OCI-LY3 (cell line): Measurements from ENCODE around the gene PPP6R2.

Experiments
- EZH2phosphoT487 ChIP-seq: fragments of 200-600 bp; shearing (Covaris generic); IDR thresholded peaks from 2 replicates; pipeline ENCODE4 v1.6.1; 2018; ENCODE audit warnings: antibody characterized with exemption, mixed run types, low read depth
- TF ChIP-seq, protein P1 (sequence below): fragments of 200-600, 300-600 bp; sonication (generic); IDR thresholded peaks from 2 replicates; pipeline ENCODE4 v1.5.1; 2014; ENCODE audit warnings: antibody characterized with exemption, low read length, low read depth

DNA sequence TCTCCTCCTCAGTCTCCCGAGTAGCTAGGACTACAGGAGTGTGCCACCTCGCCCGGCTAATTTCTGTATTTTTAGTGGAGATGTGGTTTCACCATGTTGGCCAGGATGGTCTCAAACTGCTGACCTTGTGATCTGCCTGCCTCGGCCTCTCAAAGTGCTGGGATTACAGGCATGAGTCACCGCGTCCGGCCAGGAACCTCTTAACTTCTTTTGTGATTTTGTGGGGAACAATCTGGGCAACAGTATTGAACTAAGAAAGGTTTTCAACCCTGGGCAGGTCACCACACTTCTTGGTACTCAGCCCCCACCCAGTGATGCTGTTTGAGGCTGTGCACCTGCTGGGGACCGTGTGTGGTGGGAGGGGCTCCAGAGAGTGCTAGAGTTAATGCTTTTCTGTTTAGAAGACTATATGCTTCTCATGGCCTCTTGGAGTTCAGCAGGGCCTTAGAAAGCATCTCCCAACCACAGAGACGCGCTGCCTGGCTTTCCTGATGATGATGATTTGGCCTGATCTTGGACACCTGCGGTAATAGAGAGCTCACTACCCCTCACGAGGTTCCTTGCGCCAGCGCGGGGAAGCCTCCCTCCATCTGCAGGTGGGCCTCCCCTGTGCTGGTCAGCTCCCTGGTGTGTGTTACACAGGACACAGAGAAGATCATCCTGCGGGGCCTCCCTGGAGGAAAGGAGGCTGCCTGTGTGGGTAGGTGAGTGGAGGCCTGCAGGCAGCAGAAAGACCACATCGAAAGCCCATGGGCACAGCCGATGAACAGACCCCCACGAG lies 17.5 kb upstream of the PPP6R2 start:
- TF ChIP-seq, protein P1, sequence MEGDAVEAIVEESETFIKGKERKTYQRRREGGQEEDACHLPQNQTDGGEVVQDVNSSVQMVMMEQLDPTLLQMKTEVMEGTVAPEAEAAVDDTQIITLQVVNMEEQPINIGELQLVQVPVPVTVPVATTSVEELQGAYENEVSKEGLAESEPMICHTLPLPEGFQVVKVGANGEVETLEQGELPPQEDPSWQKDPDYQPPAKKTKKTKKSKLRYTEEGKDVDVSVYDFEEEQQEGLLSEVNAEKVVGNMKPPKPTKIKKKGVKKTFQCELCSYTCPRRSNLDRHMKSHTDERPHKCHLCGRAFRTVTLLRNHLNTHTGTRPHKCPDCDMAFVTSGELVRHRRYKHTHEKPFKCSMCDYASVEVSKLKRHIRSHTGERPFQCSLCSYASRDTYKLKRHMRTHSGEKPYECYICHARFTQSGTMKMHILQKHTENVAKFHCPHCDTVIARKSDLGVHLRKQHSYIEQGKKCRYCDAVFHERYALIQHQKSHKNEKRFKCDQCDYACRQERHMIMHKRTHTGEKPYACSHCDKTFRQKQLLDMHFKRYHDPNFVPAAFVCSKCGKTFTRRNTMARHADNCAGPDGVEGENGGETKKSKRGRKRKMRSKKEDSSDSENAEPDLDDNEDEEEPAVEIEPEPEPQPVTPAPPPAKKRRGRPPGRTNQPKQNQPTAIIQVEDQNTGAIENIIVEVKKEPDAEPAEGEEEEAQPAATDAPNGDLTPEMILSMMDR, result no peak
- no peak for TF ChIP-seq EZH2phosphoT487
